Right lobe of liver (tissue), 4 donors: ENCODE measurements around the gene TMEM51.

Experiments
- CTCF ChIP-seq, 4 donors: fragments of 200-600 bp in 3 of 4; fragments of 450-650 bp in 1 of 4; IDR thresholded peaks; one replicate each; pipeline versions ENCODE4 v1.5.1 to v1.8.0; 2016 to 2022; ENCODE audit warnings: antibody characterized with exemption in 4 of 4, mild to moderate bottlenecking in 2 of 4
- POLR2A ChIP-seq: fragments of 450-650 bp; IDR thresholded peaks from one replicate; pipeline ENCODE4 v1.6.1; 2017; ENCODE audit warnings: antibody characterized with exemption, mild to moderate bottlenecking
- donor health status: DM: no; HTN: no; CAD: no.
- donor health status: DM: no; HTN: no; CAD: no.
- donor health status: DM: no; HTN: yes; CAD: no.

GRCh38 chr1:15122331-15122730 lies 31.2 kb upstream of the TMEM51 start:
- TF ChIP-seq CTCF (IDR thresholded peaks at IDR 0.05) (no peak), POLR2A (no peak)
